B cell (primary cell): ENCODE results near the gene PAEP.

Experiments used
- EZH2 ChIP-seq: IDR thresholded peaks from 2 replicates; pipeline ENCODE4 v1.6.1; 2012; ENCODE audit warnings: borderline replicate concordance, low read depth, mild to moderate bottlenecking, moderate library complexity, low read length; ENCODE audit not compliant: insufficient read depth, poor library complexity, severe bottlenecking
- TF ChIP-seq, protein P1 (sequence below): fragments of 200-600 bp; IDR thresholded peaks from one replicate; pipeline ENCODE4 v1.8.0; 2022; ENCODE audit warnings: antibody characterized with exemption, mild to moderate bottlenecking

- TF ChIP-seq, protein P1, sequence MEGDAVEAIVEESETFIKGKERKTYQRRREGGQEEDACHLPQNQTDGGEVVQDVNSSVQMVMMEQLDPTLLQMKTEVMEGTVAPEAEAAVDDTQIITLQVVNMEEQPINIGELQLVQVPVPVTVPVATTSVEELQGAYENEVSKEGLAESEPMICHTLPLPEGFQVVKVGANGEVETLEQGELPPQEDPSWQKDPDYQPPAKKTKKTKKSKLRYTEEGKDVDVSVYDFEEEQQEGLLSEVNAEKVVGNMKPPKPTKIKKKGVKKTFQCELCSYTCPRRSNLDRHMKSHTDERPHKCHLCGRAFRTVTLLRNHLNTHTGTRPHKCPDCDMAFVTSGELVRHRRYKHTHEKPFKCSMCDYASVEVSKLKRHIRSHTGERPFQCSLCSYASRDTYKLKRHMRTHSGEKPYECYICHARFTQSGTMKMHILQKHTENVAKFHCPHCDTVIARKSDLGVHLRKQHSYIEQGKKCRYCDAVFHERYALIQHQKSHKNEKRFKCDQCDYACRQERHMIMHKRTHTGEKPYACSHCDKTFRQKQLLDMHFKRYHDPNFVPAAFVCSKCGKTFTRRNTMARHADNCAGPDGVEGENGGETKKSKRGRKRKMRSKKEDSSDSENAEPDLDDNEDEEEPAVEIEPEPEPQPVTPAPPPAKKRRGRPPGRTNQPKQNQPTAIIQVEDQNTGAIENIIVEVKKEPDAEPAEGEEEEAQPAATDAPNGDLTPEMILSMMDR = no peak
- TF ChIP-seq EZH2 = no peak
Observed at GRCh38 chr9:135551031-135551430, 10.5 kb upstream of the PAEP start.
